ENCODE measurements around the gene DFFA.

GRCh38 chr1:10521537-10522157 is 49.3 kb upstream of the DFFA start:
- TF ChIP-seq REST (IDR thresholded peaks at IDR 0.05; ENCODE audit: insufficient read depth in 1 of 2, low read depth in 2 of 2, low read length in 2 of 2), result no peak
- TF ChIP-seq POLR2AphosphoS5 (IDR thresholded peaks at IDR 0.05; ENCODE audit: low read depth, low read length), result no peak
- no peak for TF ChIP-seq TAF1 (IDR thresholded peaks at IDR 0.05; ENCODE audit: borderline replicate concordance, insufficient read depth, low read length)

Measured in PFSK-1 (cell line).